CMK (cell line): ENCODE results near the gene OSBPL2.

Experiments used
- DNase-seq: peaks from one replicate; pipeline ENCODE4 v3.0.0-alpha.2; 2010; ENCODE audit warnings: low read depth

Gene OSBPL2

DNA sequence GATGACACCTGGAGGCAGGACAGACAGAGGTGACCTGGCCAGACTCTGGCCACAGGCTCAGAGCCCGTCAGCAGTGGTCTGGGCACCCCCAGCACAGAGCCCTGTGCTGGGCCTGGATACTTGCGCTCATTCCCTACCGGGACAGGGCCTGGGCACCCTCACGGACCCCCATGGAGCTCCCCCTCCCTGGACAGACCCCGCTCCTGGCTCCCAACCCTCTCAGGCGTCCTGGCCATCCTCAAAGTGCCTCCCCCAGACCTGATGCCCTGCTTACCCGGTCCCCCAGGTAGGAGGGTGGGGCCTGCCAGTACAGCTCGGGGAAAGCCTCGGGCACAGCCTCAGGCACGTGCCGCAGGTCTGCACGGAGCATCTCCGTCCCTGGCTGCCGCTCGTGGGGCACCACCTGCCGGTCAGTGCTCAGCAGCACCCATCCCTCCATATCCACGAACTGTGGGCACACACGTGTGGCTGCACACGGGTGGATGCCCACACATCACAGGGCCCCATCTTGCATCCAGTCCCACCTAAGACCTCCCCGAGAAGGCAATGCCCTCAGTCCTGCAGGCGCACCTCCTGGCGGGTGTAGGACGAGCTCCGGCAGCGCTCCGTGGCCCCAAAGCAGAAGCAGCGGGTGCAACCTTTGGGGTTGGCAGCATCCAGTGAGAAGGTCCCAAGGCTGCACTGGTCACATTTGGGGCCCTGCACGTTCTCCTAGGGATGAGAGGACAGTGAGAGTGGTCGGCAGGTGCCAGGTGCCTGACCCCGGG is 88.8 kb downstream of the OSBPL2 start:
- no peak for DNase-seq

DNA sequence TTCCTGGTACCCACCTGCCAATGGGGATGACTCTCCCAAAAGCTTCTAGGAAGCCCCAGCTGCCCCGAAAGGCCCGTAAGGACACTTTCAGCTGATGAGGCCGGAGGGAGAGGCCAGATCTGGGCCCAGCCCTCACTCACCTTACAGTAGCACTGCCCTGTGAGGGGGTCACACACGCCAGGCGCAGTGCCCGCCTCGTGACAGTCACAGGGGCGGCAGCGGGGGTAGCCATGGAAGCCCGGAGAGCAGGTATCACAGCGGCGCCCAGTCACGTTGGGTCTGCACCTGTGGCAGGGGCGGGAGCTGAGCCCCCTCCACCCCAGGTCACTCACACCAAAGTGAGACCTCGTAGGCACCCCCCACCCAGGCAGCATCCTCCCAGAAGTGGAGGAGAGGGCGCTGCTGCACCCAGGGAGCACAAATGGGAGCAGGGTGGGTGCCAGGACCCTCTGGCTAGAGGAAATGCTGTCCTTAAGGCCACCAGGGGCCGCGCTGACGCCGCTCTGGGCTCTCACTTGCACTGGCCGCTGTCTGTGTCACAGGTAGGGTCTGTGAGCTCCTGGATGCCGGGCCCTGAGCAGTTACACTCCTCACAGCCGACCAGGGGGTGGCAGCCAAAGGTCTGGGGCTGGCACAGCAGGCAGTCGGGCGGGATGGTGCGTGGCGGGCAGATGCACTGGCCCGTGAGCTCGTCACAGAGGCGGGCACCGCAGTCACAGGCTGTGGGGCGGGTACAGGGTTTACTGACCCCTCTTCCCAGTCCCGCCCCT is 89.6 kb downstream of the OSBPL2 start:
- DNase-seq: no peak

DNA sequence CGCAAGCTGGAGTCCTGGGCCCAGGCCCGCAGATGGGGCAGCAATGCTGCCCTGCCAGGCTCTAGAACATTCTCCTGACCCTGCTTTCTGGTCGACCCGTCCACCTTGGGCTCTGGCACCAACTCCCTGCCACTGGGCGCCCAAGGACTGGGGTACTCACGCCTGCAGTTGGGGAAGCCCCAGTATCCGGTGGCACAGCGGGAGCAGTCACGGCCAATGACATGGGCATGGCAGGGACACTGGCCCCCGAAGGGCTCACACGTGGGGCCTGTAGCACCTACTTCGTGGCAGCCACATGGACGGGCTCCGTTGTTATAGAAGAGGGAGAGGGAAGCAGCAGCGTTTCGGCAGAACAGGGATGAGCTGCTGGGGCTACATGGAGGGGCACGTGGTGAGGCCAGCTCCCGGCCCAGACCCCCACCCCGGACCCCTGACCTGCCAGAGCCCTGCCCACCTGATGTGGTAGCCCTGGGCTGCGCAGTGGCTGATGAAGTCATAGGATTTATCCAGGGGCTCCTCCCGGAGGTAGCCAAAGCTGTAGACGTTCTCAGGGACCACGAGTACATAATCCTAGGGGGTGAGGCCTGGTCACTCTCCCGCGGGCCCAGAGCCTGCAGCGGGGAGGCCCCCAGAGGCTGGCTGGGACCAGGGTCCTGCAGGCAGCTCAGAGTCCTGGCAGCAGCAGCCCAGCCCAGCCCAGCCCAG is 90.5 kb downstream of the OSBPL2 start:
- DNase-seq: no peak

DNA sequence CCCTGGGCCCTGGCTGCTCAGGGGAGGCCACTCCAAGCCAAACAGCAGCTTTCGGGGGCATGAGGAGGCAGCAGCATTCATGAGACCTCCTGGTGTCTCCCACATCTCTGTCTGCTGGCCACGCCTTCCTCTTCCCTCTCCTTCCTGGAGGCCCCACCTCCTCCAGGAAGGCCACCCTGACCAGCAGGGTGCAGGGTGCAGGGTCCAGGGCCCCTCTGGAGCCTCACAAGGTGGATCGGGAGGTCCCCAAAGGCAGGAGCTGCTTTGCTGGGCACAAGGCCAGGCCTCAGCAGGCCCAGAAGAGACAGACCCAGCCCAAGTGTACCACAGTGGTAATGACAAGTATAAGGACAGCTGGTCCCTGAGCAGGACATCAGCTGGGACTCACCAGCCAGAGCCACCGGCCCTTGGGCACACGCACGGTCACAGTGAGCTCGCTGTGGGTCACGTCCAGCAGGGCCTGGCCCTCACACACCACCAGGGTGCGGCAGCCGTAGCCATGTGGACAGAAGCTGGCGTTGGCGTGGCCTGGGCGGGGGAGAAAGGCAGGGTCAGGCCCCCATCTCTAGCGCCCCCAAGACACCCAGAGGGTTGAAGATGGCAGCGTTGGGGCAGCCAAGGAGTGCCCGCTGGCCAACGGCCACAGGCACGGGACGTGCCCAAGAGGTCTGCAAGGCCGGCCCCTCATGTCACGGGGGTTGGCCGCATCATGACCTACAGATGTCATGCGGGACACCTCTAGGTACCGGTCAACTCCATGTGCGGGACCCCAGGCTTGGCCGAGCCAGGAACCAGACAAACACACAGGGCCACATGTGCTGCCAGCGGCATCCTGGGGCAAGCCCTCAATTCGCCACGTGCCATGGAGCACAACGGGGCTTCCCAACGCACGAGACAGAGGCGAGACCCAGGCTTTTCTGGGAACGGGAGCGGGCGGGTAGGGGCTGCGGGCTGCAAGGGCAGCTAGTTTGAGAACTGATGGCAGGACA is 91.4 kb downstream of the OSBPL2 start:
- no peak for DNase-seq

DNA sequence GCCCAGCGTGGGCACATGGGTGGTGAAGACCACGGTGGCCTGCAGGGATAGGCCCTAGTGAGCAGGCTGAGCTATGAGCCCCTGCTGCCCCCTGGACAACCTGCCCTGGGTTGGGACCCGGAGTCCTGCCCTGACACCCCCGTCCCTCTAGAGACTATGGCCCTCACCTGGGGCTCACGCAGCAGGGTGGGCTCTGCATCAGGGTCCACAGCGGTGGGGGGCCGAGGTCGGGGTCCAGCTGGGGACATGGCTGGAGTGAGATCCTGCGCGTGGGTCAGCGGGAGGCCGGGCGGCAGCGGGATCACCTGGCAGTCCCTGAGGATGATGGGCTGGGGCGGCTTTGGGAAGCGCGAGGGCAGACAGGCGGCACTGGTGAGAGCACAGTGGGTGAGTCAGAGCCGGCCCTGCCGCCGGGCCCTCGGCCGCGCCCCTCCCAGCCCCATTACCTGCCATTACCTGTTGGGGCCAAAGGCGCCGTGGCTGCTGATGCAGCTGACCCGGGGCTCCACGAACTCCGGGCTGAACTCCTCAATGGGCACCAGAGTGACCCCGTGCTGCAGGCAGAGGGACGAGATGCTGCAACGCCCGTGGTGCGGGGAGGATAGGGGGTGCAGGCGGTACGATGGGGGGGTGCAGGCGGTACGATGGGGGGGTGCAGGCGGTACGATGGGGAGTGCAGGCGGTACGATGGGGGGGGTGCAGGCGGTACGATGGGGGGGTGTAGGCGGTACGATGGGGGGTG is 92.4 kb downstream of the OSBPL2 start:
- DNase-seq: no peak

GRCh38 chr20:62331347-62331746 is 93.0 kb downstream of the OSBPL2 start:
- no peak for DNase-seq

GRCh38 chr20:62332421-62332820 is 94.1 kb downstream of the OSBPL2 start:
- no peak for DNase-seq

GRCh38 chr20:62332989-62333819 is 94.9 kb downstream of the OSBPL2 start:
- no peak for DNase-seq

GRCh38 chr20:62333820-62334595 is 95.7 kb downstream of the OSBPL2 start:
- no peak for DNase-seq

- no peak for DNase-seq
These were observed 96.6 kb downstream of the OSBPL2 start for GRCh38 chr20:62334881-62335280.

DNA sequence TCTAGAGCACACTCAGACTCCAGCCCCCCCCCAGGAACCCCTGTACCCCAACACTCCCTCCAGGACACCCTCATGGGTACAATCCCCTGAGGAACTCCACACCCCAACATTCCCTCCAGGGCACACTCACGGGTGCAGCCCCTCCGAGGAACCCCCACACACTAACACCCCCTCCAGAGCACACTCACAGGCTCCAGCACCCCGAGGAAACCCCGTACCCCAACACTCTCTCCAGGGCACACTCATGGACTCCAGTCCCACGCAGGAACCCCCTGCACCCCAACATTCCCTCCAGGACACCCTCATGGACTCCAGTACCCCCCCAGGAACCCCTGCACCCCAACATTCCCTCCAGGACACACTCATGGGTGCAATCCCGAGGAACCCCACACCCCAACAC is 97.2 kb downstream of the OSBPL2 start:
- no peak for DNase-seq

- no peak for DNase-seq
These were observed 98.0 kb downstream of the OSBPL2 start for GRCh38 chr20:62336329-62336728.

DNA sequence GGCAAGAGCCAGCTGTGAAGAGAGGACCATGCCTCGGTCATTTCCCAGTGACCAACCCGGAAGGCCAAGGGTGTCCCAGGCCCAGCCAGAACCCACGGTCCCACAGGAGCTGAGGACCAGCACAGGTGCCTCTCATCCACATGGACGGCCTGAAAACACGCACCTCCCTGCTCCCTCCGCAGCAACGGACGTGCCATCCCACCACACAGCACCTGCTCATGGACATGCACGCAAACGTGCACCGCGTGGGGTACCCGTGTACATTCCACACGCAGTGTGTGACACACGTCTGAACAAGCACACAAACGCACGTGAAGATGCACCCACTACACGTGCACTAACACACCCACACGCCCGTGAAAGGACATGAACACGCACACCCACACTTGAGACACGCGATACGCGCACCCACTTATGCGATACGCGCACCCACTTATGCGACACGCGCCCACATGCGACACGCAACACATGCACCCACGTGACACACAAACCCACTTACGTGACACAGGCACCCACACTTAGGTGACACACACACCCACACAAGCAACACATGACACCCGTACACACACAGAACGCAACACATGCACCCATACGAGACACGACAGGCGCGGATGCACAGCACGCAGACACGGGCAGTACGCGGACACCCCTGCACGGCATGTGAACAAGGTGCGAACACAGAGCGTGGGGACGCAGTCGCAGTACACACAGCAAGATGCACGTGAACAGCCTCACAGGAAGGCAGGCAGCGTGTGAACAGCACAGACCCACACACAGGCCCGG is 98.6 kb downstream of the OSBPL2 start:
- DNase-seq: no peak

GRCh38 chr20:62337558-62338293 is 99.4 kb downstream of the OSBPL2 start:
- DNase-seq: no peak

GRCh38 chr20:62338294-62338620 is 99.9 kb downstream of the OSBPL2 start:
- DNase-seq: no peak

DNA sequence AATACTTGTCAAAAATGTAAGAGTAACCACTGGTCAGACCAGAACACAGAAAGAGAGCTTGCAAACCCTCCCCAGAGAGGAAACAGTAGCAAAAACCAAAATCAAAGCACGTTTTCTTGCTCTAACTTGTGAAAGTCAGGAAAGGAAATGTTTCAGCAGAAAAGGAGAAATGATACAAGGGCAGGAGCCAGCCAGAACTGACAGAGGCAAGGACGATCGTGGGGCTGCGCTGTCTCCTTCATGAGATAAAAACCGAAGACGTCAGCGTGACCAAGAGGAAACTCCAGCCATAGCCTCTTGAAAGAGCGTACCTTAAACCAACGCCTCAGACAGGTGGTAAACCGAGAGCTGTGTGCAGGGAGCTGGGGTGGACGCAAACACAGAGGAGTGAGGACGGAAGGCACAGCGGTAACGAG is 101.3 kb downstream of the OSBPL2 start:
- DNase-seq: no peak

DNA sequence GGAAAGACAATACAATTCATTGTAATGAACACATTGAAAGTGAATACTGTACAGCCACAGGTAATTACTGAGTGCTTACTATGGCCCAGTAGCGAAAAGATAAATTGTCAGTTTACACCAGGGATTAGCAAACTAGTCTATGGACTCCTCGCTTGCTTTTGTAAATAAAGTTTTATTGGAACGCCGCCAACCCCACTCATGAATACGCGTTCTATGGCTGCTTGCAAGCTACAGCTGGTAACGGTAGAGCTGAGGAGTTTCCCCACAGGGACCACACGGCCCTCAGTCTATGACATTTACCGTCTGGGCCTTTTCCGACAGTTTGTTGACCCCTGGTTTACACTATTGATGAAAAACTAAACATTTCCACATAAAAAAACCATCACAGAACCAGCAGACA is 104.6 kb downstream of the OSBPL2 start:
- DNase-seq: no peak

DNA sequence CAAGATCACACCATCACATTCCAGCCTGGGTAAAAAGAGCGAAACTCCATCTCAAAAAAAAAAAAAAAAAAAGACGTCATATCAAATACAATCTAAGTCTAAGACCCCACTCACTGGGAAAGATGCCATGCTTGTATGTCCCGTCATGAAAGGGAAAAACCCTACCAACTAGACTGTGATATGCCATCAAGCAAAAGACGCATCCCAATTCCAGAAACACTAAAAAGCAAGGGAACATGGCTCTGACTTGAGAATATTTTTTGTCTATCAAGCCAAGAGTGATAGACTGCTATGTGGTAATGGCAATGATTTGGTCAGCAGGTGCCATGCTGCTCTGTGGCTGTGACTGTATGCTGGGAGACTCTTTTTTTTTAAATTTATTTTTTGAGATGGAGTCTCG is 105.8 kb downstream of the OSBPL2 start:
- no peak for DNase-seq
